Kidney capillary endothelial cell (primary cell): ENCODE results near the gene DERA.
"Not testable (repeated sequence)": the region's sequence is repeated elsewhere in the genome, so short reads cannot be mapped to it uniquely, and the experiment has no call there.

Source experiments
- DNase-seq: peaks from one replicate; pipeline ENCODE4 v3.0.0-alpha.2; 2018; ENCODE audit warnings: low spot score

Gene DERA

GRCh38 chr12:15963271-15963670, 52.1 kb downstream of the DERA start:
- no peak for DNase-seq

GRCh38 chr12:15966426-15966825, 55.3 kb downstream of the DERA start:
- DNase-seq = no peak

- DNase-seq = not testable (repeated sequence)
Observed at GRCh38 chr12:15967053-15967452, 55.9 kb downstream of the DERA start.

GRCh38 chr12:15971211-15971610, 60.1 kb downstream of the DERA start:
- no peak for DNase-seq

GRCh38 chr12:15972894-15973293, 61.8 kb downstream of the DERA start:
- DNase-seq = no peak

- peak; percentile 70 for DNase-seq
Observed at GRCh38 chr12:15977999-15978951, 67.1 kb downstream of the DERA start.

- no peak for DNase-seq
Observed at GRCh38 chr12:15979096-15980092, 68.3 kb downstream of the DERA start.

GRCh38 chr12:15982071-15982470, 70.9 kb downstream of the DERA start:
- no peak for DNase-seq

- DNase-seq = peak; percentile 26
Observed at GRCh38 chr12:15982471-15982870, 71.3 kb downstream of the DERA start.

- DNase-seq = no peak
Observed at GRCh38 chr12:15982921-15983320, 71.8 kb downstream of the DERA start.

- no peak for DNase-seq
Observed at GRCh38 chr12:15984097-15984800, 73.1 kb downstream of the DERA start.

GRCh38 chr12:15984963-15985362, 73.8 kb downstream of the DERA start:
- no peak for DNase-seq

- no peak for DNase-seq
Observed at GRCh38 chr12:15987696-15988095, 76.6 kb downstream of the DERA start.

GRCh38 chr12:15988983-15989755, 78.0 kb downstream of the DERA start:
- no peak for DNase-seq

- DNase-seq = no peak
Observed at GRCh38 chr12:15995801-15996200, 84.7 kb downstream of the DERA start.

GRCh38 chr12:15996254-15996653, 85.1 kb downstream of the DERA start:
- DNase-seq = no peak

- no peak for DNase-seq
Observed at GRCh38 chr12:15996948-15997347, 85.8 kb downstream of the DERA start.

GRCh38 chr12:15997910-15998309, 86.8 kb downstream of the DERA start:
- no peak for DNase-seq

- no peak for DNase-seq
Observed at GRCh38 chr12:16002880-16003279, 91.7 kb downstream of the DERA start.

- no peak for DNase-seq
Observed at GRCh38 chr12:16003460-16003859, 92.3 kb downstream of the DERA start.

GRCh38 chr12:16006752-16007151, 95.6 kb downstream of the DERA start:
- no peak for DNase-seq
